Medulla oblongata (tissue), 1 donor: ENCODE measurements around the gene SSX1.
"Not testable (repeated sequence)": the region's sequence is repeated elsewhere in the genome, so short reads cannot be mapped to it uniquely, and the experiment has no call there.

Experiments
- DNase-seq: peaks from one replicate; pipeline ENCODE4 v3.0.0-alpha.2; 2015; ENCODE audit errors: extremely low spot score

The SSX1 gene

GRCh38 chrX:48255062-48255796, at the start of gene SSX1:
TSS of gene SSX1 (plus strand) at chrX:48255392. CDS start at chrX:48257242, 1,850 bp downstream.
- not testable (repeated sequence) for DNase-seq

- not testable (repeated sequence) for DNase-seq
These were observed 40.9 kb upstream of the SSX1 start for GRCh38 chrX:48214341-48214740.

GRCh38 chrX:48224196-48224595, 31.0 kb upstream of the SSX1 start:
- not testable (repeated sequence) for DNase-seq

- not testable (repeated sequence) for DNase-seq
These were observed 2.2 kb upstream of the SSX1 start for GRCh38 chrX:48252945-48253344.

GRCh38 chrX:48274365-48274764, 19.2 kb downstream of the SSX1 start:
- not testable (repeated sequence) for DNase-seq

GRCh38 chrX:48278958-48279357, 23.8 kb downstream of the SSX1 start:
- no peak for DNase-seq

GRCh38 chrX:48280729-48281128, 25.5 kb downstream of the SSX1 start:
- DNase-seq = not testable (repeated sequence)

GRCh38 chrX:48306175-48306574, 51.0 kb downstream of the SSX1 start:
- DNase-seq = no peak

GRCh38 chrX:48313996-48314395, 58.8 kb downstream of the SSX1 start:
- DNase-seq = not testable (repeated sequence)
